ENCODE data around the gene ZNF319. TPM values are rescaled to one million over a fixed set of nuclear protein-coding genes. Genes with fewer than 3 reads are reported as not detected.

ZNF319 gene
- total RNA-seq, 4 donors from 2014 or later: 3.3 to 12.1 (median 8.4) TPM

GRCh38 chr16:58039829-58040495, 39.5 kb upstream of the ZNF319 start:
- peaks cover 0 to 73% (median 0%) of the 10 kb centered on the region in 3 donors for H3K36me3 ChIP-seq
- TF ChIP-seq POLR2A (IDR thresholded peaks at IDR 0.05) (no peak), CTCF (IDR thresholded peaks at IDR 0.05) (no peak)
- H3K27me3 ChIP-seq: no peaks in the 10 kb centered on the region
- peak in 1 of 3 donors; percentile 47 for DNase-seq
- H3K4me3 ChIP-seq: no peak overlapping the region
- no peak overlapping the region for H3K27ac ChIP-seq
- H3K4me1 ChIP-seq: no peaks in the 10 kb centered on the region
- no peaks in the 10 kb centered on the region for H3K9me3 ChIP-seq

- TF ChIP-seq POLR2A (IDR thresholded peaks at IDR 0.05) (no peak), CTCF (IDR thresholded peaks at IDR 0.05) (no peak)
- no peaks in the 10 kb centered on the region for H3K9me3 ChIP-seq
- peaks cover 0 to 58% (median 0%) of the 10 kb centered on the region in 3 donors for H3K36me3 ChIP-seq
- no peak overlapping the region for H3K27ac ChIP-seq
- DNase-seq: peak in 1 of 3 donors; percentile 45
- H3K4me3 ChIP-seq: no peak overlapping the region
- no peaks in the 10 kb centered on the region for H3K4me1 ChIP-seq
- H3K27me3 ChIP-seq: no peaks in the 10 kb centered on the region
Observed at GRCh38 chr16:58038219-58038641, 37.8 kb upstream of the ZNF319 start.

- TF ChIP-seq CTCF (IDR thresholded peaks at IDR 0.05) (no peak), POLR2A (IDR thresholded peaks at IDR 0.05) (no peak)
- H3K36me3 ChIP-seq: peaks cover 0 to 51% (median 0%) of the 10 kb centered on the region in 3 donors
- H3K27ac ChIP-seq: no peak overlapping the region
- H3K4me3 ChIP-seq: no peak overlapping the region
- H3K27me3 ChIP-seq: no peaks in the 10 kb centered on the region
- H3K9me3 ChIP-seq: no peaks in the 10 kb centered on the region
- H3K4me1 ChIP-seq: no peaks in the 10 kb centered on the region
- DNase-seq: no peak
Observed at GRCh38 chr16:58037365-58038057, 37.0 kb upstream of the ZNF319 start.

- no peaks in the 10 kb centered on the region for H3K4me1 ChIP-seq
- peaks cover 0 to 46% (median 0%) of the 10 kb centered on the region in 3 donors for H3K36me3 ChIP-seq
- no peak overlapping the region for H3K4me3 ChIP-seq
- no peak for TF ChIP-seq CTCF (IDR thresholded peaks at IDR 0.05)
- TF ChIP-seq POLR2A (IDR thresholded peaks at IDR 0.05): no peak
- DNase-seq: no peak
- no peak overlapping the region for H3K27ac ChIP-seq
- H3K27me3 ChIP-seq: no peaks in the 10 kb centered on the region
- H3K9me3 ChIP-seq: no peaks in the 10 kb centered on the region
Observed at GRCh38 chr16:58036943-58037342, 36.5 kb upstream of the ZNF319 start.

- peak in 1 of 3 donors; percentile 42 for DNase-seq
- H3K4me3 ChIP-seq: no peak overlapping the region
- H3K27me3 ChIP-seq: no peaks in the 10 kb centered on the region
- peaks cover 0 to 32% (median 0%) of the 10 kb centered on the region in 3 donors for H3K36me3 ChIP-seq
- TF ChIP-seq POLR2A (IDR thresholded peaks at IDR 0.05): no peak
- TF ChIP-seq CTCF (IDR thresholded peaks at IDR 0.05): no peak
- H3K9me3 ChIP-seq: no peaks in the 10 kb centered on the region
- peaks cover 0 to 11% (median 1%) of the 10 kb centered on the region in 4 donors for H3K4me1 ChIP-seq
- no peak overlapping the region for H3K27ac ChIP-seq
Observed at GRCh38 chr16:58035356-58036170, 35.1 kb upstream of the ZNF319 start.

Data from Peyer's patch (tissue), 4 donors.